ES-I3 (cell line): ENCODE results near the gene PODXL2.

Source experiments
- H3K36me3 ChIP-seq: 2 replicates; pipeline ENCODE4 v1.6.1; 2013; ENCODE audit warnings: mild to moderate bottlenecking, low read length, control low read depth, moderate library complexity; ENCODE audit not compliant: insufficient read depth
- H3K4me1 ChIP-seq: 2 replicates; pipeline ENCODE4 v1.6.1; 2013; ENCODE audit warnings: mild to moderate bottlenecking, control low read depth, low read length; ENCODE audit not compliant: insufficient read depth
- H3K9ac ChIP-seq: 2 replicates; pipeline ENCODE4 v1.6.1; 2013; ENCODE audit warnings: low read depth, mild to moderate bottlenecking, low read length, moderate library complexity
- H3K9me3 ChIP-seq: 2 replicates; pipeline ENCODE4 v1.6.1; 2013; ENCODE audit warnings: mild to moderate bottlenecking, low read length, moderate library complexity; ENCODE audit not compliant: control insufficient read depth, insufficient read depth

PODXL2 gene

DNA sequence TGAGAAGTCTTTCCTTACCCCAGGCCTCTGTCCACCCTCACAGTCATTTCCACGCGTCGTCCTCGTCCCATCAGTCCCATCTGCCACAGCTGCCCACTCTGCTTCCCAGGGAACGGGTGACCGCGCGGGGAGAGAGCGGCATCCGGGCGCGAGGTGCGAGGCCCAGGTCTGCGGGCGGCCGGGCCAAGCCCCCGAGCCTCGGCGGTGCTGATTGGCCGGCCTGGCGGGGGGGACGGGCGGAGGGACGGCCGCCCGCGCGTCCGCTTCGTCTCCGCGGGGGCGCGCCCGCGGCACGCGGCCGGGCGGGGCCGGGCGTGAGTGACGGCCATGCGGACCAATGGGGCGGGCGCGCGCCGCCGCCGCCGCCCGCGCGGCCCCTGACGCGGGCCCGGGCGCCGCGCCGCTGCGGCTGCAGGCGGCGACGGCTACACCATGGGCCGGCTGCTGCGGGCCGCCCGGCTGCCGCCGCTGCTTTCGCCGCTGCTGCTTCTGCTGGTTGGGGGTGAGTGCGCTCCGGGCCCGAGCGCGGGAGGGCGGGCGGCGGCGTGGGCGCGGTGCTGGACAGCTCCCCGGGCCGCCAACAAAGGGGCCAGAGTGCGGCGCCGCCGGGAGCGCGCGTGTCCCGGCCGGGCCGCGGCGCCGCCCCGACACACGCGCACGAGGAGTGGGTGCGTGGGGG is at the start of gene PODXL2:
PODXL2 (plus strand) TSS at position 398 of the 679 bp plus-strand sequence; CDS start at position 433, 35 bp downstream.
- Histone ChIP-seq H3K4me1 (no peaks in the 10 kb centered on the region; the same call in 1 of the 2 replicates), H3K9ac (peak within 1 kb of the TSS; percentile 63; the same call in 1 of the 2 replicates), H3K9me3 (peaks cover 6% of the 10 kb centered on the region; the same call in 1 of the 2 replicates), H3K36me3 (no peaks in the 10 kb centered on the region)

- Histone ChIP-seq H3K4me1 (no peaks in the 10 kb centered on the region), H3K36me3 (no peaks in the 10 kb centered on the region; the same call in 1 of the 2 replicates), H3K9me3 (no peaks in the 10 kb centered on the region), H3K9ac (no peak overlapping the region)
Observed at GRCh38 chr3:127580327-127581060, 48.5 kb upstream of the PODXL2 start.

- Histone ChIP-seq H3K9ac (no peak overlapping the region), H3K4me1 (peaks cover 4% of the 10 kb centered on the region; the same call in 1 of the 2 replicates), H3K9me3 (no peaks in the 10 kb centered on the region), H3K36me3 (no peaks in the 10 kb centered on the region; the same call in 1 of the 2 replicates)
Observed at GRCh38 chr3:127584734-127585133, 44.3 kb upstream of the PODXL2 start.

GRCh38 chr3:127585163-127585812 is 43.7 kb upstream of the PODXL2 start:
- no peaks in the 10 kb centered on the region for H3K36me3 ChIP-seq
- H3K9me3 ChIP-seq = no peaks in the 10 kb centered on the region
- no peak overlapping the region for H3K9ac ChIP-seq
- H3K4me1 ChIP-seq = peaks cover 4% of the 10 kb centered on the region; the same call in 1 of the 2 replicates

DNA sequence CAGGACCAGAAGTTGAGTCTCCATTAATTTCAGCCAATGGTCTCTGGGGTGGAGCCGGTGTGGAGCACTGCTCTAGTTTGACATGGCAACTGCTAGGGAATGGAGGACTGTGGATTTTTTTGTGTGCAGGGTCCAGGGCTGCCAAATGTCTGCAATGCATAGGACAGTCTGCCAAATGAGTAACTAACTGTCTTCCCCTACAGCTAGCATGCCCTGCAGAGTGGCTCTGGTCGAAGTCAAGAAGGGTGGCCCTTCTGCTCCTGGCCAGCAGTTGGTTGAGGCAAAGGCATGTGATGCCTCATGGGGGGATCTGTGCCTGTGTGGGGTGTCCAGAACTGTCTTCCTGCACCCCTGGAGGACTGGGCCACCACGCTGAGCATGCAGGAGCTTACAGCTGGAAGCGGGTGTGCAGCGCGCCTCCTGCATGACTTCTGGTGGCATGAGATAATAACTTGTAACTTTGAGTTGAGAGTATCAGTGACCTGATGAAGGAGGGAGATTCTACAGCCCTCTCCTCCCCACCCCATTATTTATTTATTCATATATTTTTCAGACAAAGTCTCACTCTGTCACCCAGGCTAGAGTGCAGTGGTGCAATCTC is 43.1 kb upstream of the PODXL2 start:
- no peaks in the 10 kb centered on the region for H3K36me3 ChIP-seq
- peaks cover 4% of the 10 kb centered on the region; the same call in 1 of the 2 replicates for H3K4me1 ChIP-seq
- no peak overlapping the region for H3K9ac ChIP-seq
- no peaks in the 10 kb centered on the region for H3K9me3 ChIP-seq

DNA sequence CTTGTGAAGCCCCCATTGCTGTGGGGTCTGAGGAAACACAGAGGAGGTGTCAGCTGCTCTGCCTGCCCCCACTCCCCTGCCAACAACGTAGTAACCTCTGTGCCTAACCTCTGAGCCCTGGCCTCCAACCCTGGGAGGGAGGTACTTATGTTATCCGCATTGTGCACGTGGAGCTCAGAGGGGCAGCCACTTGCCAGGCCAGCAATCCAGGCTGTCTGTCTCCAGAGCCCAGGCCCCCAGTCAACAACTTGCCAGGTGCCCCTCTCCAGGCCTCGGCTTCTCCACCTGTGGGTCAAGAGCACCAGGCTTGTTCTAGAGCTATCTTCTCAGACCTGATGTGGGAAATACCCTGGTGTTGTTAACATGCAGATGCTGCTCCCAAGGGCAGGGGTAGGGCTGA is 41.1 kb upstream of the PODXL2 start:
- H3K4me1 ChIP-seq = peaks cover 10% of the 10 kb centered on the region
- no peak overlapping the region for H3K9ac ChIP-seq
- H3K36me3 ChIP-seq = no peaks in the 10 kb centered on the region
- no peaks in the 10 kb centered on the region for H3K9me3 ChIP-seq

DNA sequence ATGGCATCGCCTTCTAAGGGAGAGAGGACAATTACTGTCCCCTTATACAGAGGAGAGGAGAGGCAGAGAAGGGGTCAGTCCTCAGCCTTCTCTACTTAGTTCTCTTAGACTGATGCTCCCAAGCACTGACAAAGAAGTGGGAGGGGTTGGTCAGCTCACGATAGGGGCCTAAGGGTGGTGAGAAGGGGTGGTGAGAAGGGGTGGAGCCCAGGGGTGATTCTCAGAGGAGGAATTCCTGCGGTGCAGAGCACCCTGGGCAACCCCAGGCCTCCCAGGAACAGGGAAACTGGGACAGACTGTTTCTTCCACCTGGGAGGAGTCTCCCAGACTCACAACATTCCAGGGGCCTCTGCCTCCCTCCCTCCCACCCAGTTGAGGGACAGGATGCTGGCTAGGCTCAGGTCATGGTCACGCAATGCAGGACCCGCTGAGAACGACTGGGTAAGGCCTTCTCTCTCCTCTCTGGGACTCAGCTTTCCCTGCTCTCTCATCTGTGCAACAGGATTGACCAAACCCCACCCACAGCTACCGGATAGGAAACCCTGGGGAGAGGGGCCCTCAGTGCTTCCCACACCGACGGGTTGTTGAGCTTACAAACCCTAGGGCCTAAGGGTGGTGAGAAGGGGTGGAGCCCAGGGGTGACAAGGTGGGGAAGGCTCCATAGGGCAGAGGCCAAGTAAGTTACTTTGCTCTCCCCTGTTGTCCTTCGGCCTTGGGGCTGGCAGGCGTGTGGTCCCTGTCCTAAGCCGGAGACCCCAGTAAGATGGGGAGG is 40.0 kb upstream of the PODXL2 start:
- Histone ChIP-seq H3K4me1 (peaks cover 10% of the 10 kb centered on the region), H3K36me3 (no peaks in the 10 kb centered on the region), H3K9ac (peak overlapping the region; percentile 82; the same call in 1 of the 2 replicates), H3K9me3 (no peaks in the 10 kb centered on the region)

GRCh38 chr3:127589600-127590281 is 39.2 kb upstream of the PODXL2 start:
- no peaks in the 10 kb centered on the region for H3K9me3 ChIP-seq
- H3K36me3 ChIP-seq = no peaks in the 10 kb centered on the region
- peak overlapping the region; percentile 82 for H3K9ac ChIP-seq
- peaks cover 10% of the 10 kb centered on the region for H3K4me1 ChIP-seq

GRCh38 chr3:127590282-127590592 is 38.7 kb upstream of the PODXL2 start:
- peaks cover 10% of the 10 kb centered on the region for H3K4me1 ChIP-seq
- peak overlapping the region; percentile 82 for H3K9ac ChIP-seq
- no peaks in the 10 kb centered on the region for H3K9me3 ChIP-seq
- no peaks in the 10 kb centered on the region for H3K36me3 ChIP-seq

- Histone ChIP-seq H3K9me3 (no peaks in the 10 kb centered on the region), H3K4me1 (peaks cover 10% of the 10 kb centered on the region), H3K9ac (peak within 1 kb of the TSS; percentile 82), H3K36me3 (no peaks in the 10 kb centered on the region)
Observed at GRCh38 chr3:127590593-127591465, 38.2 kb upstream of the PODXL2 start, which contains the start of gene TPRA1. TSS of gene TPRA1 (minus strand) at chr3:127590733. CDS start at chr3:127580146, 10,587 bp downstream.

DNA sequence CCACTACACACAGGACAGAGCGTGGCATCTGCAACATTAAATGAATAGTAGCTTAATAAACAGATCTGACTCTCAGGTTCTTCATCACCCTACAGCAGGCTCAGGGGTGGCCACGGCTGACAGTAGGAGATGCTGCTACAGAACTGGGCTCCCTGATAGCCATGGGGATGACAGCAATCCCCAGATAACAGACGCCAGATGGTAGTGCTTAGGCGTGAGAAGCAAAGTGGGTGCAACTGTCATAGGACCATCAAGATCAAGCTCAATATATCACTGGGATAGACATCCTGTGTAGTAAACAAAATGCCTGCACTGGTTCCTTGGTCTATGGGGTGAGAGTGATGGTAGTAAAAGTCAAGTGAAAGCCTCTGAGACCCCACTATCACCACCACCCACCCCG is 35.8 kb upstream of the PODXL2 start:
- no peak overlapping the region for H3K9ac ChIP-seq
- H3K4me1 ChIP-seq = peaks cover 10% of the 10 kb centered on the region
- H3K36me3 ChIP-seq = no peaks in the 10 kb centered on the region
- no peaks in the 10 kb centered on the region for H3K9me3 ChIP-seq

DNA sequence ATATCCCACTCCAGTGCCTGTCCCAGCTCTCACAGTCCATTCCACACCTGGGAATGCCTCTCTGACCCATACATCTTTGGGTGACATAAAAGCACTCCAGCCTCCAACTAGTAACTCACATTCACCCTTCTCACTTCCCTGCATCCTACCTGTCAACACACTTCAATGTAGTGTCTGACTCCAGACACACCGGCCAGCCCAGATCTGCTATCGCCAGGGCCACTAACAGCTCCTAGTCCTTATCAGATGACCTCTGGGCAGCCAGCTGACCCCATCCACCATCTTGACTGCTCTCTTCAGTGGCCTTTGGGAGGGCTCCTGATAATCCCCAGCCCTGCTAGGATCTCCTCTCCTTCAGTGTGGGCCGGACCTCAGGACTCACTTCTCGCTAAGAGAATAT is 33.7 kb upstream of the PODXL2 start:
- Histone ChIP-seq H3K4me1 (peaks cover 12% of the 10 kb centered on the region), H3K36me3 (peaks cover 3% of the 10 kb centered on the region), H3K9ac (no peak overlapping the region), H3K9me3 (no peaks in the 10 kb centered on the region)
